SKM-1 (cell line): ENCODE data around the gene TAOK3.
A peak's percentile ranks its signal among the peaks of the same experiment; 100 is the strongest.
"Not testable (repeated sequence)": the region's sequence is repeated elsewhere in the genome, so short reads cannot be mapped to it uniquely, and the experiment has no call there.

Experiments used
- DNase-seq: peaks from one replicate; lab custom pipeline; 2025; ENCODE audit not compliant: unreplicated experiment; lab: John Stamatoyannopoulos, UW

The TAOK3 gene

DNA sequence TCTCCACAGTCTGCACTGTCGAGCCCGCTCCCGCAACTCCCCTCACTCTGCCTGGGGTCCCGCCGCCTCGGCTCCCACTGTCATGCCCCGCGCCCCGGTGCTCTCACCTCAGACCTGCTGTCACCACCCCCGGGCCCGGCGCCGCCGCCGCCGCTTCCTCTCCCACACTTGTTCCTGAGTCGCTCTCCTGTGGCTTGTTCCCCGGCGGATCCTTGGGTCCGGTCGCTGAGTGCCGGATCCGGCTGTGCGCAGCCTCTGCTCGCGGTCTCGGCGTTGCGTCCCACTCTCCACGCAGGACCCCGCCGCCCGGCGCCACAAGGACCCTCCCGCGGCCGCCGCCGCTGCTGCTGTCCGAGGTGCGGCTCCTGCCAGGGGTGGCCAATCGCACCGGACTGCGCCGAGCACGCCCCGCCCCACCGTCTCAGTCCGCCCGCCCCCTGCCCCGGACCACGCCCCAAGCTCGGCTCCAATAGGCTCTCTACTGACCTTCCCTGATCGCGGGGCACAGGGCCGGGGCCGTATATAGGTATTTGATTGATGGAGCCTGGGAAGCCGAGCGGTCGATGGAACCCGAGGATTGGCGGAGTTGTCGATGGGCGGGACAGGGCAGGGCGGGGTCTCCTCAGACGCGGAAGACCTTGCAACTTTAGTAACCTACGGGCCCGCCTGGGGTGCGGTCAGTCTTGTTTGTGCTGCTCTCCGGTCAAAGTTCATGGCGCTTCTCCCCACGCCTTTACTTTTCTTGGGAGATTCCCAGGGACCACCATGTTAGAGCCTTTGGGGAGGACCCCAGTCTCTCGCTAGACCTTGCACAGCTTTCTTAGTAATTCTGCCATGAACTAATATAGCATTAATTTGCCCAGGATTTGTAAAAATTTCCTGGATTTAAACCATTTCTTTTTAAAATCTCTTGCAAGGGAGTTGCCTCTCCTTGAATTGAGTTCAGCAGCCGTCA, at the start of gene TAOK3:
Gene TAOK3, minus strand, starts transcription at position 367 of the 955 bp plus-strand sequence. CDS start 117,340 bp downstream, outside the sequence.
- DNase-seq = peak; percentile 85

DNA sequence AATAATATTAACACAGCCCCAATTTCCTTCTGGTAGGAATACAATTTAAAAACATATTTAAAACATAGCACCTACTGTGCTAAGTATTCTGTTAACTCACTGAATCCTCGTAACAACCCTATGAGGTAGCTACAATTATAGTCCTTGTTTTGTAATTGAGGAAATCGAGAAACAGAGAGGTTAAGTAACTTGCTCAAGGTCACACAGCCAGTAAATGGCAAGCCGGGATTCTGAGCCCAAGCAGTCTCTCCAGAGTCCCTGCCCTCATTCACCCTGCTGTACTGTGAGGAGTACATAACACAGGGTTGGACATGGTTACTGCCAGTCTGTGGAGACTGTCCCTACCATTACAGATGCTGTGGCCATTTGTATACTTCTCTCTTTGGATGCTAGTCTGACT, 48.0 kb upstream of the TAOK3 start:
- no peak for DNase-seq

DNA sequence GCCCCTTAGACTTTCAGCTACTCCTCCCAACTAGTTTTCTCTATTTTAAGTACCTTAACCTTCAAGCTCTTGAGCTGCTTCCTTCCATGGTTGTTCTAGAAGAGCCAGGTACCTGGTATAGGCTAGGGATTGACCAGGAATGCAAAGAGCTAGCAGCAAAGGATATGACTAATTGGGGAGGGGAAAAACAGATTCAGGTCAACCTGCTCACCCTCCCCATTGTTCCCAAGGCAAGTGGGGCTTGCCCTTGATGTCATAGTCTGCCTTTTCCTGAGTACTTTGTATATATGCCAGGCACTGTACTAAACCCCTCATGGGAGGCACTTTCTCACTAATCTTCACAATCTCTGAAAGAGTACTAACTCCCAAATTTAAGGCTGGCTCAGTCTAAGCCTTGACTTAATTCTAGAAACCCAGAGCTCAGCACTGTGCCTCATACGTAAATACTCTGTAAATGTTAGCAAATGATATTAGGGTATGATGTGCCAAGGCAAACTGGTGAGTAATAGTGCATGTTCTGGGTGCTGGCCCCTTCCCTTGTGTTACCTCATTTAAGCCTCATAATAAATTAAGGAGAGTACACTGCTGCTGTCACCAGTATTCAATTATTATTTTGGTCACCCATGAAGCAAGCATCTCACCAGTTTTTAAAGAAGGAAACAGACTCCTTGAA, 45.8 kb upstream of the TAOK3 start:
- DNase-seq = no peak

DNA sequence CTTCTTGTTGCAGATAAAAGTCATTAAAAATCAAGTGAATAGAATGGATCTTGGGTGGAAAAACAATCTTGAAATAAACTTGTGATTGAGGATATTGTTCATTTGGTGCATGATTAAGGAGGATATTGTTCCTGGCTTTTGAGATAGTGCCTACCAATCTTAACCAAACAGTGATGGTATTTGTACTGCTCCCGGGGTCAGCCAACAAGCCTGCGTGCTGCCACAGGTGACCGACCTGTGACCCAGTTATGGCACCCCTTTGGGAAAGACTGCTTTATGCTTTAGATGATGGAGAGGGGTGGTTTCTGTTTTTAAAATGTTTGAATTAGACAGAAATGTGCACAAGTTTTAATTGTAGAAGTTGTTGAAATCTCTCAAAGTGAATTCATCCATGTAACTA, 45.2 kb upstream of the TAOK3 start:
- no peak for DNase-seq

DNA sequence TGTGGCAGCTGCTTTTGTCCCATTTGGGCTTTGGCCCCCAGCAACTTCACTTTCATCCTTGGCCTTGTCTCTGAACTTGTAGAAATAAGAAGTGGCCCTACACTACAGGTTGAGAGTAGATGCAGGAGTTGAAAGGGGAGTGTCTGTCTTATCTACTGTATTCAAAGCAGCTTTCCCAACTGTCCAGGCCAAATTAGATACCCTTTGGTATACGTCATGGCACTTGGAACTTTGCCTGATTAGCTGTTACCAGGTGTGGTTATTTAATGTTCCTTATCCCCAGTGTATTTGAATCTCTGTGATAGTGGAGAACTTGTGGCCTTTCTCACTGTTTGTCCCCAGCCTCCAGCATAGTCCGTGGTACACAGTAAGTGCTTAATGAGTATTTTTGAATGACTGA, 37.1 kb upstream of the TAOK3 start:
- DNase-seq = no peak

DNA sequence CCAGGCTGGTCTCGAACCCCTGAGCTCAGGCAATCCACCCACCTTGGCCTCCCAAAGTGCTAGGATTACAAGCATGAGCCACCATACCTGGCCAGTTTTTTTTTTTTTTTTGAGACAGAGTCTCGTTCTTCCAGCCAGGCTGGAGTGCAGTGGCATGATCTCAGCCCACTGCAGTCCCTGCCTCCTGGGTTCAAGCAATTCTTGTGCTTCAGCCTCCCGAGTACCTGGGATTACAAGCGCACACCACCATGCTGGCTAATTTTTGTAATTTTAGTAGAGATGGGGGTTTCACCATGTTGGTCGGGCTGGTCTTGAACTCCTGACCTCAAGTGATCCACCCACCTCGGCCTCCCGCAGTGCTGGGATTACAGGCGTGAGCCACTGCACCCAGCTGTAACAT, 35.5 kb upstream of the TAOK3 start:
- not testable (repeated sequence) for DNase-seq

DNA sequence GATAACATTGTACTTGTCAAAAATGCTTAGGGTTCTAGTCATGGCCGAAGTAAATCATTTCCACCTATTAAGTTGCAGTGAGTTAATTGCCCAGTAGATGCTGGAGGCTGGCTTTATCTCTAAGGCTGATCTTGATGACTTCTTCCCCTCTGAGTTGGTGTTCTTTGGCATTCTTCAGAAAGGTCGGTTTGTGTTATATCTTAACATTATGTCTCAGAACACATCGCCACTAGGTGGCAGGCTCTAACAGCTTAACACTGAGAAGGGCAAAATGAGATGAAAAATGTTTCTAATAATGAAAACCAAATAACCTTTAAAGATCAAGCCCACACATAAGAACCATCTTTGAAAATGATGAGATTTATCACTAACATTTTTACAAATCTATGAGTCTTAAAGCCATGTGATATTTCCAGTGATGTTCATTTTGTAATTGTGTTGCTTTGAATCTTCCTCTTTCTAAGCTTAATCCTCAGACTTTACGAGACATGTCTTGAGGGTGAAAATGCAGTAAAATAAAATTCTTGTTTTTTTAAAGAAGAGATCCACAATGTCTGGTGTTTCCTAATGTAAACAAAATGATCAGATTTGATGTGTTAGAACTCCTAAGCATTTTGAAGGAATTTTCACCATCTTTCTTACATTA, 32.3 kb upstream of the TAOK3 start:
- DNase-seq = no peak

DNA sequence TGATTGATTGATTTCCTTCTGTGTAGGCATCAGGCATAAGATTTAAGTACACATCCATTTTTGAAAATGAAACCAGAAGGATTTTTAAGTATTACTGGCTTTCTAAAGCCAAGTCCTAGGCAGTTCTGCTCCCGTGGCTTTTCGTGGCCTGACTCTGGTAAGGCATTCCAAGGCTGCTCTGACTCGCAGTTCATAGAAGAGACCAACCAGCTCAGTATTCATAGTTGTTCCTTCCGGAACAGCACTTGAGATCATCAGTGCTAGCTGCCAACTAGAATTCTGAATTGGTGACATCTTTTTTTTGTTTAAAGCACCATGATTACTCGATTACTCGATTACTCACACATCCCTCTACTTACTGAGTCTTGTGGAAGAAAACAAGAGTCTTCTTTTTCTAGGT, 29.5 kb upstream of the TAOK3 start:
- no peak for DNase-seq

DNA sequence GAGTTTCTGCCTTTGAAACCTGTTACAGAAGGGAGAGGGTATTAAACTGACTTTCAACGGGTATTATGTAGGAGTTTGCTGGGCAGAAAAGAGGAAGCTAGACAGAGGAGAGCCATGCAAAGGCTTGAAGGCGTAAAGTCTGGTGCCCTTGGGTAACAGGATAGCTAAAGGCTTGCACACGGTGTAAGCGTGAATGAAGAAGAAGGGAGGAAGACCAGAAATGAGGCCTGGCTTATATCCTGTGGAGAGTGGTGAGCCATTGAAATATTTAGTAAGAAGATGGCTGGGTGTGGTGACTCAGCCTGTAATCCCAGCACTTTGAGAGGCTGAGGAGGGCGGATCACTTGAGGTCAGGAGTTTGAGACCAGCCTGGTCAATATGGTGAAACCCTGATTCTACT, 26.2 kb upstream of the TAOK3 start:
- DNase-seq = peak; percentile 1

DNA sequence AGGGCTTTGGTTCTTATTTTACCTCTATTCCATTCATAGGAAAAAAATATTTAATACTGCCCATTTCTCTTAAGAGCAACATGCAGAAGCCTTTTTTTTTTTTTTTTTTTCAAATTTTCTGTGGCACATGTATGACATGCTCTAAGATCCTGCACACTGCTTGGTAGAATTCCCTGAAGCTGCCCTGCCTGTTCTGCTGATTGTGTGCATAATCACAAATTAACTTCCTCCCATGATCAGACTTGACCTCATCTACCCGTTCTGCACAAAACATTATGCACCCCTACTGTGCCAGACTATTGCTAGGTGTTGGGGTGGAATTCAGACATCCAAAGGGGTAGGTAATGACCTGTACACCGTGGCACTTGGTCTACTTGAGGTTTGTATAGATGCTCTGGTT, 25.8 kb upstream of the TAOK3 start:
- no peak for DNase-seq

DNA sequence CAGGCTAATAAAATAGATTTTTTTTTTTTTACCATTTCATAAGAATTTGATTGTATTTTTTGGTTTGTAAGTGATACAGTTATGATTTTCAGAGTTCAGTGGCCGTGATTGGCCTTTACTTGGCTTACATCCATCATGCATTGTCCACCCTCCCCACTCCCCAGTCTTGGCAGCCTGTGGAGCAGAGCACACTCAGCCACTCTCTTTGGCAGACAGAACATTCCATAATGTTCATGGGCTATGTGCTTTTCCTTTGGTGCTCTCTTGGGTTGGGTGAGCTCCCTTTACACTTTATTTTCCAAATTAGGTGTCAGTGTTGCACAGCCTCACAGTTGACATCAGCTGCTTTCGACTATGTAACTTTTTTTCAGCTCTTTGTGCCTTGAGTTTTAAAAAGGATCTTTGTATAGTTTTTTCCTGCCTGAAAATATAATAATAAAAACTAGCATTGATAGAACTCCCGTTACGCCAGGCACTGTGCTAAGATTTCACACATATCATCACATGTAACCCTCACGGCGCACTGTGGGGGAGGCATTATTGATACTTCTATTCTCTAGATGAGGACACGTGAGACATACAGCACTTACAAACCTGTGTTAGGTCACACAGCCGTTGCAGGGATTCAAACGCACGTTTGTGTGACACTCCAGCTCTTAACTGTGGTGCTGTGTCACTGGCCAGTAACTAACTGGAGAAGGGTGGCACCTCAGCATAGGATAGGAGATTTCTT, 25.2 kb upstream of the TAOK3 start:
- DNase-seq = no peak

DNA sequence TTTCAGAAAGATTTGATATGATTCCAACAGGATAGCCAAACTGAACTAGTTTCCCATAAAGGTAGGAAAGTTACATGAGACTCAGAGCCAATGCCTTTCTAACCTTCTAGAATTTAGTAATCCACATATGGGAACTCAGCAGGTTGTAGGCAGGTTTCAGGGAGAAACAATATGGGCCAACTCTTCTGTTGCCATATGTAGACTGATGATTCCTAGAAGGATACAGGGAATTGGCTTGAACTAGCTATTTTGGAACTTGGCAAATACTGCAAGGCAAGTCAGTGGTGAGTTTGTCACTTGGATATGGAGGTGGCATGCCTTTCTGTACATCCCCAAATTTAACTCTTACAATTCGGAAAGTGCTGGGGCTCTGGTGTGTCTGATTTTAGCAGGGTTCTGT, 19.1 kb upstream of the TAOK3 start:
- DNase-seq = no peak

DNA sequence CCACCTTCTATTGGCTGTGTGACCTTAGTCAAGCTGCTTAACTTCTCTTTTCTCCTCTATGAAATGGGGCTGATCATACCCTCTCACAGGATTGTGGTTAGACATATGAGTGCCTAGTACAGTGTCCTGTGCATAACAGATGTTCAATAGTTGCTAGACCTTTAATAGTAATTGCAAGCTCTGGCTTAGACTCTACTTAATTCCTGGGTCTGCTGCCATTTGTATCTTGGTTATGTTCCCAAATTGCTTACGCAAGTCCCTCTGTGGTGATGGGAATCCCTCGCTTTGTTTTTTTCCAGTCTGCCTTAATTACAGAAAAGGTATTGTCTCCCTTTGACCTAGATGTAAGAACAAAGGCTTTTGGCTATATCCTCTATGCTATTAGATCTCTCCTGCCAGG, 18.7 kb upstream of the TAOK3 start:
- DNase-seq = no peak

DNA sequence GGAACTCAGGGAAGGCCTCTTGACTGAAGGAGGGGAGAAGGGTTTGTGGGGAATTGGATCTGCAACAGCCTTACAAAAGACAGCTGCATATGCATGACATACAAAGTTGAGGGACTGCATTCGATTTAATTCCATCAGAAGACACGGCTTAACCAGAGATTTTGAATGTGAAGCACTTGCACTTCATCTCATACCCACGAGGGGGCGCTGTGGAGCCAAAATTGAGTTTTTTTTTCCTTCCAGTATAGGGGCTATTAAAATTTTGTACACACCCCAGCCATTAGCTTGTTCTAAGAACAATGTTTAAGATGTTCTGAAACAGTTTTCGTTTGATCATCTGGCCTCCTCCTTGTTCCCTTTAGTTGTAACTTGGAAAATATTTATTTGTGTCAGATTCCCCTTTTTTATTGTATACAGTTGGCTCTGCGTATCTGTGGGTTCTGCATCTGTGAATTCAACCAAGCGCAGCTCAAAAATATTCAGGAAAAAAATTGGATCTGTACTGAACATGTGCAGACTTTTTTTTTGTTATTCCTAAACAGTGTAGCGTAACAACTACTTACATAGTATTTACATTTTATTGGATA, 5.3 kb upstream of the TAOK3 start:
- peak; percentile 7 for DNase-seq

DNA sequence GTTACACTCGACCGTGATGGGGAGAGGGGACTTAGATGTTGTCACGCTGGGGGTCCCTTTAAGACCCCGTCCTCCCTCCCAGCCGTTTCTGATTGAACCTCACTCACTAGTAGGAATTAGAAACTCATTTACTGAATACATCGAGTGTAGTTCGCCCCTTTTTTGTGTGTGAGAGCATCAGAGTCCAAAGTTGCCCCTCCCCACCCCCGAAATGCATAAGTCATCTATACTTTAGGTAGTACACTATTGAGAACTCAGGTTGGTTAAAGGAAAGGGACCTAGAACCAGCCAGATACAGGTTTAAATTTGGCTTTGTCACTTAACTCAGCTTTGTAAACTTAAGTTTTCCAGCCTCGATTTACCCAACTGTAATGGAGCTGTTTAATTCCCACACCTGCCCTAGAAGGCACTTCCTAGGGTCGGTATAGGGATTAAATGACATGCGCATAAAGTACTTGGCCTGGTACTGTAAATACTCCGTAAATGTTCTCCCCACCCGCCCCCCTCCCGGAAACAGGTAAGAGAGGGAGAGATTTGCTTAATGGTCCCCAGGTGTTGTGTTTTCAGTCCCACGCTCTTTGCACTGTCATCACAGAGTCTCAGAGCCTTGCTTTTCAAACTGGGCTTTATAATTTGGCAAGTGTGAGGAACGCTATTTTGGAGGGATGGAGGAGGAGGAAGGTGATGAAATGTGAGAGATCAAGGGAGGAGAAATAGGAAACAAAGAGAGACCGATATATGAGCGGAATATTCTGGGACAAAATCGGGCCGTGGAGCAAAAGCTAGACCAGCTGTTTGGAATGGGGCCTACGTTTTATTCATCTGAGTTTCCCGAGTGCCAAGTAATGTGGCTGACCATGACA, 4.5 kb upstream of the TAOK3 start:
- no peak for DNase-seq

DNA sequence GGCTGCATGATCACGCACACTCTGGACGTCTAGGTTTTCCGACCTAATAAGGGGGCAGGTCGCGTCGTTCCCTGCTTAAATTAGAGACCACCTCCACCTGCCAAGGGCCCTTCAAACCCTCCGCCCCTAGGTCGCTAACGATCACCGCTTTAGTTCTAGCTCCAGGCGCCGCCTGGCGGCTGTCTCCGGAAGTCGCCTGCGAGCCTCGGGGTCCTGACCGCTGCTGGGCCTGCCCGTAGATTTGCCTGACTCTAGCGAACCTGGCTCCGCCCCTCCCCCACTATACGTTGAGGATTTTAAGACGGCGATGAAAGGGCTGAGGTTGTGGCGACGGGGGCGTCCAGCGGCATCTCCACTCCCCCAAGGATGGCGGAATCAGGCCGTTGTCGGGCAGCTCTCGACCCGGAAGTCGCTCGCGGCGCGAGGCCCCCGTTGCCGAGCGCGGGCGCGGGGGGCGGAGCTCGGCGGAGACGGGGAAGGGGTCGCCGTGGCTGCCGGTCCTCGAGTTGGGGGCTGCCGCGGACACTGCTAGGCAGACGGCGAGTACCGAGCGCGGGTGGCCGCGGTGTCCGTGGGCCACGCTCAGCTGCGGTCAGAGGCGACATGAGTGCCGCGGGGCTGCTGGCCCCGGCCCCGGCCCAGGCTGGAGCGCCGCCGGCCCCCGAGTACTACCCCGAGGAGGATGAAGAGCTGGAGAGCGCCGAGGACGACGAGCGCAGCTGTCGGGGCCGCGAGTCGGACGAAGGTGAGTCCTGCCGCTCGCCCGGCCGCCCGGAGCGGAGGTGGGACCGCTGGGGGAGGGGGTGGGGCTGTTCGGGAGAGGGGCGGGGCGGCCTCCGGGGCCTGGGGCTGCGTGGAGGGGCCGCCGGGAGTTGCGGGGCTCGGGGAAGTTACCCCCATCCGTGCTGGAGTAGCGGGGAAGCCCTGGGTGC, 3.6 kb upstream of the TAOK3 start, which contains the start of gene SUDS3:
Gene SUDS3, plus strand, starts transcription at position 467 of the 932 bp plus-strand sequence. Its CDS starts 137 bp downstream, at position 604.
- peak; percentile 48 for DNase-seq

DNA sequence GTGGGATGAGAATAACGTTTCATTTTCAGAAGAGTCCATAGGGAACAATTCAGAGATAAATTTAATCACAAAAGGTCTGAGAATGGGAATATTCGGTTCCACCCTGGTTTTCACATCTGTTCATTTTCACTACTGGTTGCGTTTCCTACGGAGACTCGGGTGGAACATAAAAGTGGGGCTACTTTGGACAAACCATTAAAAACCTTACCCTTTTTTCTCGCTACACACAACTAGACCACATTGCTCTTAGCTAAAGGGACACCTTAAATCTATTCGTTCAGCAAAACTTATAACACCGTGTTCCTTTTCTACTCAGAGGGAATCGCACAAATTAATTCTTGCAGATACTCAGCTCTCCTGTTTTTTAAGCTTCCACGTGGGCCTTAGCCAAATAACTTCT, 2.6 kb upstream of the TAOK3 start:
- no peak for DNase-seq

DNA sequence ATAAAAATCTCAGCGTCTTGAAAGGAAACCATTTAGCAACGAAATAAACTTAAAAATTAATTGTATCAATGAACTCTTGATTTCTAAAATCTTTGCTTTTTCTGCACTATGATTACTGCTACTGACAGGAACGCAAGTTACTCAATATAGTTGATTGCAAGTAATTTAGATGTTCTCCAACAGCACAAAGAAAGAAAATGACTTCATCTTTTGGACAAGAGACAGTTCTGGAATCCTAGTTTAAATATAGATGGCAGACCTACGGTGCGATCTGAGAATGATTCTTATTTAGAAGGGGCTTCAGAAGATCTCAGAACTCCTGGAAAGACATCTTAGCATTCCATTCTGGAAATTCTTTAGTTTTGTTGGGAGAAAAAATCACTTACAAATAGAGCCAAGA, 2.2 kb upstream of the TAOK3 start:
- DNase-seq = no peak
